K562 (cell line): ENCODE results near the gene HSD17B1. TPM values are rescaled to one million over a fixed set of nuclear protein-coding genes. Genes with fewer than 3 reads are reported as not detected.

Experiments
- C11orf30 ChIP-seq: fragments of 450-650 bp; IDR thresholded peaks from 2 replicates; pipeline ENCODE4 v1.6.1; 2016; ENCODE audit warnings: low read depth, mild to moderate bottlenecking
- CEBPG ChIP-seq, 3 experiments: fragments of 200-800 bp in 1 of 3; sonication (Bioruptor generic) in 1 of 3; sonication (generic) in 1 of 3; formaldehyde crosslinking in 1 of 3; IDR thresholded peaks in 2 of 3; conservative IDR thresholded peaks in 1 of 3; 2 replicates each; pipeline versions ENCODE4 v1.6.1 to v1.8.0; 2016 to 2022; ENCODE audit warnings: missing compliant biosample characterization in 2 of 3, missing genetic modification characterization in 2 of 3, mild to moderate bottlenecking in 1 of 3, missing genetic modification reagents in 1 of 3
- DACH1 ChIP-seq: fragments of 450-650 bp; IDR thresholded peaks from 2 replicates; pipeline ENCODE4 v1.6.1; 2018; ENCODE audit not compliant: partially characterized antibody
- DDX20 ChIP-seq: fragments of 450-650 bp; IDR thresholded peaks from 2 replicates; pipeline ENCODE4 v1.6.1; 2016; ENCODE audit warnings: missing genetic modification characterization, low read depth, mild to moderate bottlenecking, missing compliant biosample characterization, moderate library complexity
- FOS ChIP-seq: IDR thresholded peaks from 3 replicates; pipeline ENCODE4 v1.6.1; 2011; ENCODE audit not compliant: insufficient read length; ENCODE audit errors: extremely low read depth
- MTA1 ChIP-seq: fragments of 450-650 bp; IDR thresholded peaks from 2 replicates; pipeline ENCODE4 v1.6.1; 2017; ENCODE audit warnings: borderline replicate concordance
- NFE2 ChIP-seq: IDR thresholded peaks from 2 replicates; pipeline ENCODE4 v1.6.1; 2014; ENCODE audit warnings: antibody characterized with exemption, low read depth
- PRPF4 ChIP-seq: fragments of 200-400 bp; formaldehyde crosslinking; IDR thresholded peaks from one replicate; pipeline ENCODE4 v1.6.1; 2017; ENCODE audit warnings: low read length, low read depth, mild to moderate bottlenecking; ENCODE audit not compliant: insufficient read depth, poor library complexity, severe bottlenecking
- PTTG1 ChIP-seq: fragments of 450-650 bp; IDR thresholded peaks from 2 replicates; pipeline ENCODE4 v1.6.1; 2016; ENCODE audit warnings: low read depth, mild to moderate bottlenecking, missing genetic modification characterization, missing compliant biosample characterization
- SRSF1 ChIP-seq: fragments of 200-400 bp; formaldehyde crosslinking; IDR thresholded peaks from 2 replicates; pipeline ENCODE4 v1.6.1; 2017; ENCODE audit warnings: mild to moderate bottlenecking, low read depth, low read length, moderate library complexity
- TGIF2 ChIP-seq: sonication (generic); formaldehyde crosslinking; IDR thresholded peaks from 2 replicates; pipeline ENCODE4 v1.8.1; 2022; ENCODE audit warnings: mild to moderate bottlenecking, missing genetic modification reagents, moderate library complexity
- ZBTB1 ChIP-seq: sonication (generic); formaldehyde crosslinking; IDR thresholded peaks from 2 replicates; pipeline ENCODE4 v1.8.1; 2023; ENCODE audit warnings: missing genetic modification reagents, low read depth, mild to moderate bottlenecking, borderline replicate concordance
- ZNF253 ChIP-seq: fragments of 250-450 bp; sonication (Bioruptor Pico); conservative IDR thresholded peaks from 2 replicates; pipeline ENCODE4 v1.6.1; 2021; ENCODE audit warnings: mild to moderate bottlenecking
- ZNF699 ChIP-seq: fragments of 250-450 bp; sonication (Bioruptor Pico); IDR thresholded peaks from 2 replicates; pipeline ENCODE4 v1.8.0; 2021; ENCODE audit warnings: mild to moderate bottlenecking, moderate library complexity; ENCODE audit not compliant: insufficient replicate concordance
- ZNF785 ChIP-seq: fragments of 250-450 bp; sonication (Bioruptor Pico); IDR thresholded peaks from 2 replicates; pipeline ENCODE4 v1.4.0; 2020; ENCODE audit warnings: mild to moderate bottlenecking
- polyA plus RNA-seq, 8 experiments: library from polyadenylated mRNA; depleted of rRNA in 4 of 8; stranded (reverse) in 5 of 8; unstranded in 3 of 8; fragments of >200 nt; fragmentation: Nextera tagmentation in 2 of 8; fragmentation: Illumina TruSeq in 1 of 8; extraction: Ambion mirVana in 2 of 8; extraction: Trizol in 1 of 8; gene quantifications; 2 replicates each; pipeline versions ENCODE4 v1.2.1 to v1.2.3, GENCODE V29; 2011 to 2014; ENCODE audit warnings: inconsistent platforms in 1 of 8, missing spikeins in 1 of 8
- total RNA-seq, 7 experiments: library from RNA; depleted of rRNA in 6 of 7; stranded (reverse); fragments of >200 nt in 6 of 7; fragmentation: Illumina TruSeq in 2 of 7; extraction: Trizol in 2 of 7; gene quantifications; 2 replicates each; pipeline versions ENCODE4 v1.2.1 to v1.2.3, GENCODE V29; 2011 to 2021; ENCODE audit warnings: low replicate concordance in 1 of 7
- TF ChIP-seq, protein P1 (sequence below): sonication (generic); formaldehyde crosslinking; IDR thresholded peaks from 2 replicates; pipeline ENCODE4 v1.8.0; 2022; ENCODE audit warnings: missing genetic modification reagents, mild to moderate bottlenecking, moderate library complexity, borderline replicate concordance
- TF ChIP-seq, protein P2 (sequence below): sonication (generic); formaldehyde crosslinking; IDR thresholded peaks from 2 replicates; pipeline ENCODE4 v1.8.0; 2022; ENCODE audit warnings: mild to moderate bottlenecking, missing genetic modification reagents
- TF ChIP-seq, protein P3 (sequence below): sonication (generic); formaldehyde crosslinking; IDR thresholded peaks from 2 replicates; pipeline ENCODE4 v1.5.0; 2020; ENCODE audit warnings: missing genetic modification reagents
- TF ChIP-seq, protein P4 (sequence below): fragments of 250-450 bp; sonication (Bioruptor Pico); IDR thresholded peaks from 2 replicates; pipeline ENCODE4 v1.8.0; 2021; ENCODE audit warnings: moderate library complexity, mild to moderate bottlenecking, inconsistent platforms
- TF ChIP-seq, protein P5 (sequence below): fragments of 200-800 bp; sonication (Bioruptor generic); IDR thresholded peaks from 2 replicates; pipeline ENCODE4 v1.6.1; 2016; ENCODE audit warnings: missing genetic modification characterization, missing compliant biosample characterization

Gene HSD17B1
- total and polyA plus RNA-seq, 9 of the 15 experiments (the other 6 are each of a cell fraction or from before 2014, with no cell fraction given) = 0.55 to 21.1 (median 3.6) TPM

DNA sequence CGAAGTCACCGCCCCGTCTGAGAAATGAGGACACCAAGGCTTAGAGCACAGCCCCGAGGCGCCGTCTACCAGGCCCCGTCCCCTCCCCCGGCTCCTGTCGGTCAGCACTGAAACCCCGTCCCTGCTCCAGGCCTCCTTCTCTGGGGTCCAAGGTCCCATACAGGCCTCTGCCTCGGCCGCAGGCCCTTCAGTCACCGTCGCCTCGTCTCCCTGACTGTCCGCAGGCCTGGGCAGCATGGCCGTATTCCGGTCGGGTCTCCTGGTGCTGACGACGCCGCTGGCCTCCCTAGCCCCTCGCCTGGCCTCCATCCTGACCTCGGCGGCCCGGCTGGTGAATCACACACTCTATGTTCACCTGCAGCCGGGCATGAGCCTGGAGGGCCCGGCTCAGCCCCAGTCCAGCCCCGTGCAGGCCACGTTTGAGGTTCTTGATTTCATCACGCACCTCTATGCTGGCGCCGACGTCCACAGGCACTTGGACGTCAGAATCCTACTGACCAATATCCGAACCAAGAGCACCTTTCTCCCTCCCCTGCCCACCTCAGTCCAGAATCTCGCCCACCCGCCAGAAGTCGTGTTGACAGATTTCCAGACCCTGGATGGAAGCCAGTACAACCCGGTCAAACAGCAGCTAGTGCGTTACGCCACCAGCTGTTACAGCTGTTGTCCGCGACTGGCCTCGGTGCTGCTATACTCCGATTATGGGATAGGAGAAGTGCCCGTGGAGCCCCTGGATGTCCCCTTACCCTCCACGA lies 9.8 kb downstream of the HSD17B1 start (continued):
- TF ChIP-seq, protein P1, sequence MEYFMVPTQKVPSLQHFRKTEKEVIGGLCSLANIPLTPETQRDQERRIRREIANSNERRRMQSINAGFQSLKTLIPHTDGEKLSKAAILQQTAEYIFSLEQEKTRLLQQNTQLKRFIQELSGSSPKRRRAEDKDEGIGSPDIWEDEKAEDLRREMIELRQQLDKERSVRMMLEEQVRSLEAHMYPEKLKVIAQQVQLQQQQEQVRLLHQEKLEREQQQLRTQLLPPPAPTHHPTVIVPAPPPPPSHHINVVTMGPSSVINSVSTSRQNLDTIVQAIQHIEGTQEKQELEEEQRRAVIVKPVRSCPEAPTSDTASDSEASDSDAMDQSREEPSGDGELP (CRISPR knock-in tag) = peak; percentile 88
- TF ChIP-seq PTTG1 (no peak), CEBPG (CRISPR knock-in tag; IDR thresholded peaks at IDR 0.05) (no peak), CEBPG (tag; conservative IDR thresholded peaks at IDR 0.05 in 1 of 2, IDR thresholded peaks at IDR 0.05 in 1 of 2) (no peak), ZNF699 (CRISPR knock-in tag) (no peak), ZNF253 (CRISPR knock-in tag) (no peak), C11orf30 (no peak), DACH1 (peak; percentile 81), ZNF785 (CRISPR knock-in tag) (no peak), MTA1 (no peak), FOS (no peak), TGIF2 (CRISPR knock-in tag) (no peak), SRSF1 (no peak), PRPF4 (no peak), ZBTB1 (CRISPR knock-in tag) (no peak), NFE2 (peak; percentile 9; the same call in 1 of the 2 replicates), DDX20 (no peak)
- TF ChIP-seq, protein P2, sequence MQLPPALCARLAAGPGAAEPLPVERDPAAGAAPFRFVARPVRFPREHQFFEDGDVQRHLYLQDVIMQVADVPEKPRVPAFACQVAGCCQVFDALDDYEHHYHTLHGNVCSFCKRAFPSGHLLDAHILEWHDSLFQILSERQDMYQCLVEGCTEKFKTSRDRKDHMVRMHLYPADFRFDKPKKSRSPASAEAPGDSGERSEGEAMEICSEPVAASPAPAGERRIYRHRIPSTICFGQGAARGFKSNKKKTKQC (CRISPR knock-in tag) = 0 out of 2 replicates have a peak, but pooled peaks have one; percentile 25
- TF ChIP-seq, protein P3, sequence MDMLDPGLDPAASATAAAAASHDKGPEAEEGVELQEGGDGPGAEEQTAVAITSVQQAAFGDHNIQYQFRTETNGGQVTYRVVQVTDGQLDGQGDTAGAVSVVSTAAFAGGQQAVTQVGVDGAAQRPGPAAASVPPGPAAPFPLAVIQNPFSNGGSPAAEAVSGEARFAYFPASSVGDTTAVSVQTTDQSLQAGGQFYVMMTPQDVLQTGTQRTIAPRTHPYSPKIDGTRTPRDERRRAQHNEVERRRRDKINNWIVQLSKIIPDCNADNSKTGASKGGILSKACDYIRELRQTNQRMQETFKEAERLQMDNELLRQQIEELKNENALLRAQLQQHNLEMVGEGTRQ (CRISPR knock-in tag) = no peak
- TF ChIP-seq, protein P4, sequence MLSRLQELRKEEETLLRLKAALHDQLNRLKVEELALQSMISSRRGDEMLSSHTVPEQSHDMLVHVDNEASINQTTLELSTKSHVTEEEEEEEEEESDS (CRISPR knock-in tag) = no peak
- TF ChIP-seq, protein P5, sequence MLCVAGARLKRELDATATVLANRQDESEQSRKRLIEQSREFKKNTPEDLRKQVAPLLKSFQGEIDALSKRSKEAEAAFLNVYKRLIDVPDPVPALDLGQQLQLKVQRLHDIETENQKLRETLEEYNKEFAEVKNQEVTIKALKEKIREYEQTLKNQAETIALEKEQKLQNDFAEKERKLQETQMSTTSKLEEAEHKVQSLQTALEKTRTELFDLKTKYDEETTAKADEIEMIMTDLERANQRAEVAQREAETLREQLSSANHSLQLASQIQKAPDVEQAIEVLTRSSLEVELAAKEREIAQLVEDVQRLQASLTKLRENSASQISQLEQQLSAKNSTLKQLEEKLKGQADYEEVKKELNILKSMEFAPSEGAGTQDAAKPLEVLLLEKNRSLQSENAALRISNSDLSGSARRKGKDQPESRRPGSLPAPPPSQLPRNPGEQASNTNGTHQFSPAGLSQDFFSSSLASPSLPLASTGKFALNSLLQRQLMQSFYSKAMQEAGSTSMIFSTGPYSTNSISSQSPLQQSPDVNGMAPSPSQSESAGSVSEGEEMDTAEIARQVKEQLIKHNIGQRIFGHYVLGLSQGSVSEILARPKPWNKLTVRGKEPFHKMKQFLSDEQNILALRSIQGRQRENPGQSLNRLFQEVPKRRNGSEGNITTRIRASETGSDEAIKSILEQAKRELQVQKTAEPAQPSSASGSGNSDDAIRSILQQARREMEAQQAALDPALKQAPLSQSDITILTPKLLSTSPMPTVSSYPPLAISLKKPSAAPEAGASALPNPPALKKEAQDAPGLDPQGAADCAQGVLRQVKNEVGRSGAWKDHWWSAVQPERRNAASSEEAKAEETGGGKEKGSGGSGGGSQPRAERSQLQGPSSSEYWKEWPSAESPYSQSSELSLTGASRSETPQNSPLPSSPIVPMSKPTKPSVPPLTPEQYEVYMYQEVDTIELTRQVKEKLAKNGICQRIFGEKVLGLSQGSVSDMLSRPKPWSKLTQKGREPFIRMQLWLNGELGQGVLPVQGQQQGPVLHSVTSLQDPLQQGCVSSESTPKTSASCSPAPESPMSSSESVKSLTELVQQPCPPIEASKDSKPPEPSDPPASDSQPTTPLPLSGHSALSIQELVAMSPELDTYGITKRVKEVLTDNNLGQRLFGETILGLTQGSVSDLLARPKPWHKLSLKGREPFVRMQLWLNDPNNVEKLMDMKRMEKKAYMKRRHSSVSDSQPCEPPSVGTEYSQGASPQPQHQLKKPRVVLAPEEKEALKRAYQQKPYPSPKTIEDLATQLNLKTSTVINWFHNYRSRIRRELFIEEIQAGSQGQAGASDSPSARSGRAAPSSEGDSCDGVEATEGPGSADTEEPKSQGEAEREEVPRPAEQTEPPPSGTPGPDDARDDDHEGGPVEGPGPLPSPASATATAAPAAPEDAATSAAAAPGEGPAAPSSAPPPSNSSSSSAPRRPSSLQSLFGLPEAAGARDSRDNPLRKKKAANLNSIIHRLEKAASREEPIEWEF = no peak
